Endodermal cell (in vitro differentiated cells): ENCODE measurements around the gene RPGRIP1L. TPM values are rescaled to one million over a fixed set of nuclear protein-coding genes. Genes with fewer than 3 reads are reported as not detected.

Experiments
- DNase-seq: peaks from one replicate; pipeline ENCODE4 v3.0.0-alpha.2; 2017
- H3K27ac ChIP-seq: 2 replicates; pipeline ENCODE4 v1.5.1; 2013; ENCODE audit warnings: mild to moderate bottlenecking, low read depth, low read length, moderate library complexity
- H3K27me3 ChIP-seq: 2 replicates; pipeline ENCODE4 v1.6.1; 2013; ENCODE audit warnings: mild to moderate bottlenecking, low read length, moderate library complexity; ENCODE audit not compliant: insufficient read depth, control insufficient read depth, poor library complexity, severe bottlenecking
- H3K36me3 ChIP-seq: 2 replicates; pipeline ENCODE4 v1.7.0; 2013; ENCODE audit warnings: mild to moderate bottlenecking, low read length, moderate library complexity; ENCODE audit not compliant: control insufficient read depth, insufficient read depth
- H3K4me1 ChIP-seq: one replicate; pipeline ENCODE4 v1.7.0; 2013; ENCODE audit warnings: low read length; ENCODE audit not compliant: control insufficient read depth, insufficient read depth
- H3K4me3 ChIP-seq: 2 replicates; pipeline ENCODE4 v1.5.1; 2013; ENCODE audit warnings: mild to moderate bottlenecking, low read length, moderate library complexity
- H3K9ac ChIP-seq: 2 replicates; pipeline ENCODE4 v1.6.1; 2013; ENCODE audit warnings: mild to moderate bottlenecking, low read length, moderate library complexity; ENCODE audit not compliant: poor library complexity, severe bottlenecking; ENCODE audit errors: extremely low read depth
- H3K9me3 ChIP-seq: 2 replicates; pipeline ENCODE4 v1.6.1; 2013; ENCODE audit warnings: mild to moderate bottlenecking, low read length, moderate library complexity; ENCODE audit not compliant: control insufficient read depth
- H3K27ac Mint-ChIP-seq: 2 replicates; pipeline ENCODE4 v1.8.0; 2020; ENCODE audit warnings: mixed read lengths
- H3K27me3 Mint-ChIP-seq: 2 replicates; pipeline ENCODE4 v1.8.0; 2021; ENCODE audit warnings: mild to moderate bottlenecking, mixed read lengths; ENCODE audit not compliant: insufficient read depth
- H3K36me3 Mint-ChIP-seq: 2 replicates; pipeline ENCODE4 v1.8.0; 2020; ENCODE audit warnings: low read depth, mixed read lengths
- H3K4me1 Mint-ChIP-seq: 2 replicates; pipeline ENCODE4 v1.8.0; 2020; ENCODE audit warnings: mixed read lengths
- H3K4me3 Mint-ChIP-seq: 2 replicates; pipeline ENCODE4 v1.8.0; 2020; ENCODE audit warnings: mild to moderate bottlenecking, moderate library complexity, mixed read lengths
- H3K9me3 Mint-ChIP-seq: 2 replicates; pipeline ENCODE4 v1.8.0; 2020; ENCODE audit warnings: mild to moderate bottlenecking, mixed read lengths
- CTCF ChIP-seq: fragments of 200-600 bp; sonication (generic); conservative IDR thresholded peaks from 2 replicates; pipeline ENCODE4 v1.5.0; 2021; ENCODE audit warnings: antibody characterized with exemption, mild to moderate bottlenecking
- WGBS, 2 experiments: methylation state at CpG; one replicate each; pipeline versions ENCODE4 v1.1.5 to v1.1.7; 2013; ENCODE audit warnings: missing lambda C conversion rate in 2 of 2, mixed read lengths in 1 of 2; ENCODE audit not compliant: insufficient coverage in 1 of 2, insufficient read length in 1 of 2; 5-methylcytosine and 5-hydroxymethylcytosine counted together
- total RNA-seq, 2 donors: library from RNA; stranded (reverse); fragmentation: NEBNext Ultra II Directional in 1 of 2; extraction: Animal tissue kit (Norgen Biotek cat#: 25700) in 1 of 2; gene quantifications; 2 replicates in 1 of 2; 3 replicates in 1 of 2; pipeline ENCODE4 v1.2.1, GENCODE V29; 2021

Gene RPGRIP1L
- total RNA-seq, 2 donors from 2014 or later, result 15.9 to 19.8 TPM

GRCh38 chr16:53740476-53740875 is 36.8 kb upstream of the RPGRIP1L start:
- Mint-ChIP-seq H3K9me3 (no peaks in the 10 kb centered on the region), H3K27ac (no peak overlapping the region), H3K27me3 (no peaks in the 10 kb centered on the region), H3K4me1 (peaks cover 16% of the 10 kb centered on the region), H3K36me3 (peaks cover 1% of the 10 kb centered on the region), H3K4me3 (no peak overlapping the region)
- Histone ChIP-seq H3K9me3 (no peaks in the 10 kb centered on the region), H3K4me1 (no peaks in the 10 kb centered on the region), H3K27ac (no peak overlapping the region), H3K4me3 (no peak overlapping the region), H3K36me3 (no peaks in the 10 kb centered on the region), H3K9ac (no peak overlapping the region), H3K27me3 (no peaks in the 10 kb centered on the region)
- TF ChIP-seq CTCF, result no peak
- DNase-seq, result no peak

GRCh38 chr16:53737552-53737951 is 33.9 kb upstream of the RPGRIP1L start:
- H3K4me3 Mint-ChIP-seq, result no peak overlapping the region
- Histone ChIP-seq H3K4me3 (no peak overlapping the region), H3K9ac (no peak overlapping the region), H3K4me1 (no peaks in the 10 kb centered on the region), H3K9me3 (no peaks in the 10 kb centered on the region), H3K27ac (no peak overlapping the region), H3K36me3 (no peaks in the 10 kb centered on the region), H3K27me3 (no peaks in the 10 kb centered on the region)
- no peak for DNase-seq
- no peaks in the 10 kb centered on the region for H3K27me3 Mint-ChIP-seq
- H3K36me3 Mint-ChIP-seq, result peaks cover 1% of the 10 kb centered on the region
- no peak for TF ChIP-seq CTCF
- H3K27ac Mint-ChIP-seq, result no peak overlapping the region
- H3K4me1 Mint-ChIP-seq, result peaks cover 4% of the 10 kb centered on the region
- 95% methylated on average over 4 of the region's 5 CpGs; no CpG with 5 or more reads in 1 of the 2 experiments for WGBS, 2 experiments
- no peaks in the 10 kb centered on the region for H3K9me3 Mint-ChIP-seq

GRCh38 chr16:53736297-53736696 is 32.6 kb upstream of the RPGRIP1L start:
- Histone ChIP-seq H3K9me3 (no peaks in the 10 kb centered on the region), H3K4me3 (no peak overlapping the region), H3K4me1 (no peaks in the 10 kb centered on the region), H3K36me3 (no peaks in the 10 kb centered on the region), H3K27me3 (no peaks in the 10 kb centered on the region), H3K9ac (no peak overlapping the region), H3K27ac (no peak overlapping the region)
- H3K9me3 Mint-ChIP-seq, result no peaks in the 10 kb centered on the region
- no peaks in the 10 kb centered on the region for H3K27me3 Mint-ChIP-seq
- no peak for TF ChIP-seq CTCF
- no peak overlapping the region for H3K27ac Mint-ChIP-seq
- DNase-seq, result no peak
- no peak overlapping the region for H3K4me3 Mint-ChIP-seq
- H3K4me1 Mint-ChIP-seq, result peaks cover 9% of the 10 kb centered on the region
- WGBS, 2 experiments, result 82 to 91% methylated on average over 3 of the region's 3 CpGs
- H3K36me3 Mint-ChIP-seq, result peaks cover 1% of the 10 kb centered on the region
